Measurements from ENCODE around the gene RIN3. TPM values are rescaled to one million over a fixed set of nuclear protein-coding genes. Genes with fewer than 3 reads are reported as not detected.

Gene RIN3
- total RNA-seq, 3 donors from 2014 or later (not counting 1 experiment from before 2014, with no cell fraction given), result 248 to 289 (median 282) TPM

DNA sequence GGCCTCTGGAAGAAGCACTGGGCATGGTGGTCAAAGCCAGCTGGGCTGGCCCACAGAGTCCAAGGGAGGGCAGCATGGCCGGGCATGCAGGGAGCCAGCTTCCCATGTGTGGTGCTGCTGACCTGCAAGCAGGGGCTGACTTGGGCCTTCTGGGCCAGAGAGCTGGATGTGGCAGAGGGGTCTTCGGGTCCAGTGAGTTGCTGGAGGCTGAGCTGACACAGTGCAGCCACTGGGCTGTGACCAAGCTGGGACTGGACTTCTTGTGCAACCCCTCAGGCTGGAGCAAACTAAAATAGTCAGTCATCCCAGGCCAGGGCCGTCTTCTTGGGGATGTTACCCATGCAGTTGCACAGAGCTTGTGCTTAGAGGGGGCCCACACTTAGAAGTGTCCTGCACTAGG, 7.3 kb upstream of the RIN3 start:
- H3K9me3 Mint-ChIP-seq, result no peaks in the 10 kb centered on the region
- TF ChIP-seq, protein P1, sequence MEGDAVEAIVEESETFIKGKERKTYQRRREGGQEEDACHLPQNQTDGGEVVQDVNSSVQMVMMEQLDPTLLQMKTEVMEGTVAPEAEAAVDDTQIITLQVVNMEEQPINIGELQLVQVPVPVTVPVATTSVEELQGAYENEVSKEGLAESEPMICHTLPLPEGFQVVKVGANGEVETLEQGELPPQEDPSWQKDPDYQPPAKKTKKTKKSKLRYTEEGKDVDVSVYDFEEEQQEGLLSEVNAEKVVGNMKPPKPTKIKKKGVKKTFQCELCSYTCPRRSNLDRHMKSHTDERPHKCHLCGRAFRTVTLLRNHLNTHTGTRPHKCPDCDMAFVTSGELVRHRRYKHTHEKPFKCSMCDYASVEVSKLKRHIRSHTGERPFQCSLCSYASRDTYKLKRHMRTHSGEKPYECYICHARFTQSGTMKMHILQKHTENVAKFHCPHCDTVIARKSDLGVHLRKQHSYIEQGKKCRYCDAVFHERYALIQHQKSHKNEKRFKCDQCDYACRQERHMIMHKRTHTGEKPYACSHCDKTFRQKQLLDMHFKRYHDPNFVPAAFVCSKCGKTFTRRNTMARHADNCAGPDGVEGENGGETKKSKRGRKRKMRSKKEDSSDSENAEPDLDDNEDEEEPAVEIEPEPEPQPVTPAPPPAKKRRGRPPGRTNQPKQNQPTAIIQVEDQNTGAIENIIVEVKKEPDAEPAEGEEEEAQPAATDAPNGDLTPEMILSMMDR (IDR thresholded peaks at IDR 0.05), result no peak
- Histone ChIP-seq H3K9me3 (ENCODE audit: control insufficient read depth, insufficient read depth, low read length) (no peaks in the 10 kb centered on the region), H3K4me3 (ENCODE audit: low read length) (no peak overlapping the region), H3K27ac (ENCODE audit: low read length) (no peak overlapping the region), H3K4me1 (ENCODE audit: control insufficient read depth, insufficient read depth, low read length) (peaks cover 25% of the 10 kb centered on the region), H3K27me3 (ENCODE audit: control insufficient read depth, insufficient read depth, low read length) (no peaks in the 10 kb centered on the region), H3K36me3 (ENCODE audit: control insufficient read depth, insufficient read depth, low read length) (no peaks in the 10 kb centered on the region)
- H3K27me3 Mint-ChIP-seq (ENCODE audit: low read depth in 2 of 2), result no peaks in the 10 kb centered on the region
- H3K4me3 Mint-ChIP-seq, result no peak overlapping the region
- DNase-seq (no peak), ATAC-seq (no peak)
- no peak overlapping the region for H3K27ac Mint-ChIP-seq
- WGBS (ENCODE audit: insufficient coverage), result 86% methylated on average over 3 of the region's 3 CpGs
- intact Hi-C loops (cut with micrococcal nuclease), result no loop called here
- no peaks in the 10 kb centered on the region for H3K36me3 Mint-ChIP-seq
- H3K4me1 Mint-ChIP-seq, result peaks cover 5 to 12% of the 10 kb centered on the region in 2 donors

DNA sequence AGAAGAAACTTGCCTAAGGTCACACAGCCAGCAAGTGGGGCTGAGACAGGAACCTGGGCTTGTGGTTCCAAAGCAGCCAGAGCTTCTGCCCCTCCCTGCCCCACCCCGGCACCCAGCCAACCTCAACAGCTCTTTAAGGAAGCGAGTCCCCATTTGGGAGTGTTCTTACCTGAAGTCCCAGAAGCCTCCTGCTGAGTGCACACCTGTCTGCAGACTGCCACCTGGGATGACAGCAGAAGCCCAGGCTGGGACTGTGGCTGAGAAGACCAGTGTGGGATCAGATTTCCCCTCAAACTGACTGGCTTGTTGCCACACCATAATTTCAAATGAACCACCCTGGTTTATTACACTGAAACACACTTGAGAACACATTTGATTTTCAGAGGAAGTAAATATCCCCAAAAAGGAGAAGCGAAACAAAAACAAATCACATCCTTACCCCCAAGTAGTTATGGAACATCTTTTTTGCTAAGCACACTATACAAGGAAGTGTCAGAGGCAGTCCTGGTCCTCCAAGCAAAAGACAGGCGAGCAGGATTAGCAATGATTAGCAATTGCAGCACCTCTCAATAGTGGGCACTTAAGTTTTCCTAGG, 6.3 kb upstream of the RIN3 start:
- Histone ChIP-seq H3K9me3 (ENCODE audit: control insufficient read depth, insufficient read depth, low read length) (no peaks in the 10 kb centered on the region), H3K36me3 (ENCODE audit: control insufficient read depth, insufficient read depth, low read length) (no peaks in the 10 kb centered on the region), H3K4me1 (ENCODE audit: control insufficient read depth, insufficient read depth, low read length) (peaks cover 26% of the 10 kb centered on the region), H3K27ac (ENCODE audit: low read length) (peak overlapping the region; percentile 7), H3K27me3 (ENCODE audit: control insufficient read depth, insufficient read depth, low read length) (no peaks in the 10 kb centered on the region), H3K4me3 (ENCODE audit: low read length) (no peak overlapping the region)
- H3K27me3 Mint-ChIP-seq (ENCODE audit: low read depth in 2 of 2), result no peaks in the 10 kb centered on the region
- intact Hi-C loops (cut with micrococcal nuclease), result no loop called here
- TF ChIP-seq, protein P1 (IDR thresholded peaks at IDR 0.05), result no peak
- peak; percentile 15 to 29 (median 21) for ATAC-seq
- peak in 1 of 2 donors; percentile 41 for DNase-seq
- no peaks in the 10 kb centered on the region for H3K9me3 Mint-ChIP-seq
- no peak overlapping the region for H3K27ac Mint-ChIP-seq
- peaks cover 14 to 17% of the 10 kb centered on the region in 2 donors for H3K4me1 Mint-ChIP-seq
- no peak overlapping the region for H3K4me3 Mint-ChIP-seq
- no peaks in the 10 kb centered on the region for H3K36me3 Mint-ChIP-seq
- 33% methylated on average over 4 of the region's 4 CpGs for WGBS (ENCODE audit: insufficient coverage)

DNA sequence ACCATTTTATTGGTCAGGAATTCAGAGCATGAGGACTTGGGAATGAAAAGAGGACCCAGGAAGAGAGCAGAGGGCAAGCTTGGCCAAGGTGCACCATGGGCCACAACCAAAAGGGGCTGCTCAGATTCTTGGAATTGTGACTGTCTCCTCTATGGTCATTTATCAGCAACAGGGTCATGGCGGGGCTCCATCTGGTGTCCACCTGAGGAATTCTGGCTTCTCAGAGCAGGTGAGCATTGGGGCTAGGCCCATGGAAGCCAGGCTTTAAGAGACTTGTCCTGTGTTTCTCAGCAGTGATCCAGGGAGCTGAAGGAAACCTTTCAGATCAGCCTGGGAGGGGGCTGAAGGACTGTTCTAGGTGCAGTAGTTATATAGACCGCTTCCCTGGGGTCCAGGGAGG, 2.6 kb upstream of the RIN3 start:
- TF ChIP-seq, protein P1 (IDR thresholded peaks at IDR 0.05), result no peak
- H3K36me3 ChIP-seq (ENCODE audit: control insufficient read depth, insufficient read depth, low read length), result no peaks in the 10 kb centered on the region
- Mint-ChIP-seq H3K36me3 (no peaks in the 10 kb centered on the region), H3K4me3 (no peak overlapping the region), H3K27ac (peak overlapping the region in 1 of 2 donors; percentile 57), H3K9me3 (no peaks in the 10 kb centered on the region), H3K27me3 (ENCODE audit: low read depth in 2 of 2) (no peaks in the 10 kb centered on the region), H3K4me1 (peaks cover 22 to 32% of the 10 kb centered on the region in 2 donors)
- H3K27me3 ChIP-seq (ENCODE audit: control insufficient read depth, insufficient read depth, low read length), result no peaks in the 10 kb centered on the region
- intact Hi-C loops (cut with micrococcal nuclease), result no loop called here
- no peak for DNase-seq
- H3K4me3 ChIP-seq (ENCODE audit: low read length), result no peak overlapping the region
- H3K27ac ChIP-seq (ENCODE audit: low read length), result no peak overlapping the region
- no peak for ATAC-seq
- 91% methylated on average over 2 of the region's 2 CpGs for WGBS (ENCODE audit: insufficient coverage)
- no peaks in the 10 kb centered on the region for H3K9me3 ChIP-seq (ENCODE audit: control insufficient read depth, insufficient read depth, low read length)
- peaks cover 44% of the 10 kb centered on the region for H3K4me1 ChIP-seq (ENCODE audit: control insufficient read depth, insufficient read depth, low read length)
